HCT116 (cell line): Measurements from ENCODE around the gene GPD2.

Source experiments
- CEBPB ChIP-seq: IDR thresholded peaks from 2 replicates; pipeline ENCODE4 v1.6.1; 2012; ENCODE audit warnings: low read depth
- EZH2 ChIP-seq: fragments of 200-600 bp; sonication (generic); IDR thresholded peaks from 2 replicates; pipeline ENCODE4 v1.6.1; 2017; ENCODE audit warnings: antibody characterized with exemption, mixed run types
- EZH2phosphoT487 ChIP-seq: fragments of 200-600 bp; IDR thresholded peaks from 2 replicates; pipeline ENCODE4 v1.6.1; 2018; ENCODE audit warnings: antibody characterized with exemption, borderline replicate concordance
- FOSL1 ChIP-seq: IDR thresholded peaks from 2 replicates; pipeline ENCODE4 v1.6.1; 2012; ENCODE audit warnings: low read depth
- JUND ChIP-seq: IDR thresholded peaks from 2 replicates; pipeline ENCODE4 v1.6.1; 2012
- POLR2A ChIP-seq: IDR thresholded peaks from 2 replicates; pipeline ENCODE4 v1.7.0; 2011; ENCODE audit warnings: borderline replicate concordance; ENCODE audit not compliant: insufficient read depth, insufficient read length; ENCODE audit errors: extremely low read depth
- POLR2AphosphoS5 ChIP-seq: IDR thresholded peaks from 2 replicates; pipeline ENCODE4 v1.6.1; 2011; ENCODE audit warnings: mild to moderate bottlenecking, low read depth, low read length, moderate library complexity
- SRF ChIP-seq: IDR thresholded peaks from 2 replicates; pipeline ENCODE4 v1.6.1; 2012; ENCODE audit warnings: low read depth
- TCF7L2 ChIP-seq: IDR thresholded peaks from 2 replicates; pipeline ENCODE4 v1.7.0; 2011; ENCODE audit warnings: borderline replicate concordance, inconsistent platforms; ENCODE audit not compliant: insufficient read depth, insufficient read length; ENCODE audit errors: extremely low read depth
- ZNF274 ChIP-seq: fragments of 200-500 bp; sonication (Bioruptor generic); IDR thresholded peaks from 2 replicates; pipeline ENCODE4 v1.6.1; 2014; ENCODE audit warnings: mild to moderate bottlenecking, low read depth, low read length, inconsistent platforms
- TF ChIP-seq, protein P1 (sequence below), 3 experiments: fragments of 200-600 bp in 1 of 3; sonication (generic) in 1 of 3; IDR thresholded peaks in 2 of 3; conservative IDR thresholded peaks in 1 of 3; 2 replicates each; pipeline ENCODE4 v1.5.1; 2012 to 2017; ENCODE audit warnings: low read depth in 2 of 3, low read length in 2 of 3, antibody characterized with exemption in 1 of 3, borderline replicate concordance in 1 of 3, control low read depth in 1 of 3, mild to moderate bottlenecking in 1 of 3, mixed read lengths in 1 of 3, mixed run types in 1 of 3, moderate library complexity in 1 of 3; ENCODE audit not compliant: insufficient read depth in 1 of 3
- TF ChIP-seq, protein P2 (sequence below): IDR thresholded peaks from 2 replicates; pipeline ENCODE4 v1.6.1; 2012
- TF ChIP-seq, protein P3 (sequence below): IDR thresholded peaks from 2 replicates; pipeline ENCODE4 v1.6.1; 2012; ENCODE audit warnings: low read depth

DNA sequence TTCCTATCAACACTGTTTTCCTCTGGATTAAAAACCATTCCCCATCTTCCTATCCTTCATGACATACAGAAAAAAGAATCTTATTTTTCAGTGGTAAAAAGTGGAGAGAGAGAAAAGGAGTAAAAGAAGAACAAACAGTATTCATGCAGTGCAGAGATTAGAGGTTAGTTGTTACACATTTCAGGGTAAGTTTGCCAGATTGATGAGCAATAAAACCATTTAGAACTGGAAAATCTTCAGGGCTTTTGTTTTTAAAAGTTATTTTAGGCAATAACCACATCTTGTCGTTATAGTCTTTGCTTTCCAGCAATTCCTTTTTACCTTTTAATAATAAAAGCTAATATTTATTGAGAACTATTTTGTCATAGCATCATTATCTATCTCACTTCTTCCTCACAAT lies 104.5 kb downstream of the GPD2 start:
- no peak for TF ChIP-seq POLR2AphosphoS5
- TF ChIP-seq EZH2 = no peak
- TF ChIP-seq JUND = no peak
- TF ChIP-seq, protein P1, sequence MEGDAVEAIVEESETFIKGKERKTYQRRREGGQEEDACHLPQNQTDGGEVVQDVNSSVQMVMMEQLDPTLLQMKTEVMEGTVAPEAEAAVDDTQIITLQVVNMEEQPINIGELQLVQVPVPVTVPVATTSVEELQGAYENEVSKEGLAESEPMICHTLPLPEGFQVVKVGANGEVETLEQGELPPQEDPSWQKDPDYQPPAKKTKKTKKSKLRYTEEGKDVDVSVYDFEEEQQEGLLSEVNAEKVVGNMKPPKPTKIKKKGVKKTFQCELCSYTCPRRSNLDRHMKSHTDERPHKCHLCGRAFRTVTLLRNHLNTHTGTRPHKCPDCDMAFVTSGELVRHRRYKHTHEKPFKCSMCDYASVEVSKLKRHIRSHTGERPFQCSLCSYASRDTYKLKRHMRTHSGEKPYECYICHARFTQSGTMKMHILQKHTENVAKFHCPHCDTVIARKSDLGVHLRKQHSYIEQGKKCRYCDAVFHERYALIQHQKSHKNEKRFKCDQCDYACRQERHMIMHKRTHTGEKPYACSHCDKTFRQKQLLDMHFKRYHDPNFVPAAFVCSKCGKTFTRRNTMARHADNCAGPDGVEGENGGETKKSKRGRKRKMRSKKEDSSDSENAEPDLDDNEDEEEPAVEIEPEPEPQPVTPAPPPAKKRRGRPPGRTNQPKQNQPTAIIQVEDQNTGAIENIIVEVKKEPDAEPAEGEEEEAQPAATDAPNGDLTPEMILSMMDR (IDR thresholded peaks at IDR 0.05 in 2 of 3, conservative IDR thresholded peaks at IDR 0.05 in 1 of 3; ENCODE audit: borderline replicate concordance in 1 of 3, insufficient read depth in 1 of 3, low read depth in 2 of 3, low read length in 2 of 3) = no peak
- TF ChIP-seq EZH2phosphoT487 = no peak
- no peak for TF ChIP-seq POLR2A
- TF ChIP-seq FOSL1 = no peak
- TF ChIP-seq ZNF274 = no peak
- TF ChIP-seq TCF7L2 = no peak
- no peak for TF ChIP-seq CEBPB
- TF ChIP-seq, protein P2, sequence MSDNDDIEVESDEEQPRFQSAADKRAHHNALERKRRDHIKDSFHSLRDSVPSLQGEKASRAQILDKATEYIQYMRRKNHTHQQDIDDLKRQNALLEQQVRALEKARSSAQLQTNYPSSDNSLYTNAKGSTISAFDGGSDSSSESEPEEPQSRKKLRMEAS = no peak
- TF ChIP-seq, protein P3, sequence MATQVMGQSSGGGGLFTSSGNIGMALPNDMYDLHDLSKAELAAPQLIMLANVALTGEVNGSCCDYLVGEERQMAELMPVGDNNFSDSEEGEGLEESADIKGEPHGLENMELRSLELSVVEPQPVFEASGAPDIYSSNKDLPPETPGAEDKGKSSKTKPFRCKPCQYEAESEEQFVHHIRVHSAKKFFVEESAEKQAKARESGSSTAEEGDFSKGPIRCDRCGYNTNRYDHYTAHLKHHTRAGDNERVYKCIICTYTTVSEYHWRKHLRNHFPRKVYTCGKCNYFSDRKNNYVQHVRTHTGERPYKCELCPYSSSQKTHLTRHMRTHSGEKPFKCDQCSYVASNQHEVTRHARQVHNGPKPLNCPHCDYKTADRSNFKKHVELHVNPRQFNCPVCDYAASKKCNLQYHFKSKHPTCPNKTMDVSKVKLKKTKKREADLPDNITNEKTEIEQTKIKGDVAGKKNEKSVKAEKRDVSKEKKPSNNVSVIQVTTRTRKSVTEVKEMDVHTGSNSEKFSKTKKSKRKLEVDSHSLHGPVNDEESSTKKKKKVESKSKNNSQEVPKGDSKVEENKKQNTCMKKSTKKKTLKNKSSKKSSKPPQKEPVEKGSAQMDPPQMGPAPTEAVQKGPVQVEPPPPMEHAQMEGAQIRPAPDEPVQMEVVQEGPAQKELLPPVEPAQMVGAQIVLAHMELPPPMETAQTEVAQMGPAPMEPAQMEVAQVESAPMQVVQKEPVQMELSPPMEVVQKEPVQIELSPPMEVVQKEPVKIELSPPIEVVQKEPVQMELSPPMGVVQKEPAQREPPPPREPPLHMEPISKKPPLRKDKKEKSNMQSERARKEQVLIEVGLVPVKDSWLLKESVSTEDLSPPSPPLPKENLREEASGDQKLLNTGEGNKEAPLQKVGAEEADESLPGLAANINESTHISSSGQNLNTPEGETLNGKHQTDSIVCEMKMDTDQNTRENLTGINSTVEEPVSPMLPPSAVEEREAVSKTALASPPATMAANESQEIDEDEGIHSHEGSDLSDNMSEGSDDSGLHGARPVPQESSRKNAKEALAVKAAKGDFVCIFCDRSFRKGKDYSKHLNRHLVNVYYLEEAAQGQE = no peak
- no peak for TF ChIP-seq SRF
